H9 (cell line): ENCODE data around the gene EHMT2. TPM values are rescaled to one million over a fixed set of nuclear protein-coding genes. Genes with fewer than 3 reads are reported as not detected.

Experiments used
- DNase-seq: peaks from one replicate; pipeline ENCODE4 v3.0.0-alpha.2; 2017
- H2AFZ ChIP-seq: one replicate; pipeline ENCODE4 v1.6.1; 2013; ENCODE audit warnings: mild to moderate bottlenecking, low read length, control low read depth, moderate library complexity
- H2AK5ac ChIP-seq: 2 replicates; pipeline ENCODE4 v1.6.1; 2013; ENCODE audit warnings: low read length, control low read depth, mixed read lengths; ENCODE audit not compliant: insufficient read length
- H2BK120ac ChIP-seq: one replicate; pipeline ENCODE4 v1.6.1; 2013; ENCODE audit warnings: low read depth, mild to moderate bottlenecking, low read length, control low read depth, inconsistent platforms; ENCODE audit not compliant: poor library complexity, severe bottlenecking
- H2BK12ac ChIP-seq: 2 replicates; pipeline ENCODE4 v1.6.1; 2013; ENCODE audit warnings: low read length, control low read depth, mixed read lengths, low read depth; ENCODE audit not compliant: insufficient read length
- H2BK15ac ChIP-seq: 2 replicates; pipeline ENCODE4 v1.6.1; 2013; ENCODE audit warnings: low read depth, low read length, control low read depth
- H2BK20ac ChIP-seq: one replicate; pipeline ENCODE4 v1.6.1; 2013; ENCODE audit warnings: low read depth, mild to moderate bottlenecking, low read length, control low read depth, inconsistent platforms; ENCODE audit not compliant: poor library complexity, severe bottlenecking
- H2BK5ac ChIP-seq: 2 replicates; pipeline ENCODE4 v1.6.1; 2013; ENCODE audit warnings: low read length, control low read depth, mixed read lengths; ENCODE audit not compliant: insufficient read length
- H3K14ac ChIP-seq: 2 replicates; pipeline ENCODE4 v1.6.1; 2013; ENCODE audit warnings: low read length, control low read depth; ENCODE audit not compliant: insufficient read depth
- H3K18ac ChIP-seq: 2 replicates; pipeline ENCODE4 v1.6.1; 2013; ENCODE audit warnings: low read depth, mild to moderate bottlenecking, mixed read lengths, low read length, control low read depth; ENCODE audit not compliant: insufficient read length
- H3K23ac ChIP-seq: 2 replicates; pipeline ENCODE4 v1.6.1; 2013; ENCODE audit warnings: low read length, control low read depth, mixed read lengths, low read depth; ENCODE audit not compliant: insufficient read length
- H3K23me2 ChIP-seq: 2 replicates; pipeline ENCODE4 v1.6.1; 2013; ENCODE audit warnings: low read depth, mild to moderate bottlenecking, mixed read lengths, low read length, control low read depth; ENCODE audit not compliant: insufficient read length, poor library complexity, severe bottlenecking
- H3K27ac ChIP-seq: 2 replicates; pipeline ENCODE4 v1.5.1; 2013; ENCODE audit warnings: low read length, control low read depth, mixed read lengths, low read depth; ENCODE audit not compliant: insufficient read length
- H3K27me3 ChIP-seq: 2 replicates; pipeline ENCODE4 v1.6.1; 2013; ENCODE audit warnings: low read length, control low read depth, inconsistent platforms; ENCODE audit not compliant: insufficient read depth
- H3K4ac ChIP-seq: 2 replicates; pipeline ENCODE4 v1.6.1; 2013; ENCODE audit warnings: low read depth, mild to moderate bottlenecking, control low read depth, inconsistent platforms, low read length, moderate library complexity
- H3K4me1 ChIP-seq: 2 replicates; pipeline ENCODE4 v1.6.1; 2013; ENCODE audit warnings: low read length, control low read depth, inconsistent platforms; ENCODE audit not compliant: insufficient read depth
- H3K4me2 ChIP-seq: 2 replicates; pipeline ENCODE4 v1.6.1; 2013; ENCODE audit warnings: low read length, control low read depth, mixed read lengths; ENCODE audit not compliant: insufficient read length, insufficient read depth
- H3K56ac ChIP-seq: 2 replicates; pipeline ENCODE4 v1.6.1; 2013; ENCODE audit warnings: low read depth, mild to moderate bottlenecking, mixed read lengths, low read length, control low read depth; ENCODE audit not compliant: insufficient read length
- H3K79me1 ChIP-seq: 2 replicates; pipeline ENCODE4 v1.6.1; 2013; ENCODE audit warnings: low read depth, mild to moderate bottlenecking, moderate library complexity, low read length, control low read depth, inconsistent platforms; ENCODE audit not compliant: insufficient read depth, poor library complexity, severe bottlenecking
- H3K79me2 ChIP-seq: 2 replicates; pipeline ENCODE4 v1.6.1; 2013; ENCODE audit warnings: low read length, control low read depth, inconsistent platforms; ENCODE audit not compliant: insufficient read depth
- H3K9ac ChIP-seq: 2 replicates; pipeline ENCODE4 v1.6.1; 2013; ENCODE audit warnings: low read length, control low read depth, mixed read lengths; ENCODE audit not compliant: insufficient read length; ENCODE audit errors: extremely low read depth
- H3K9me3 ChIP-seq: one replicate; pipeline ENCODE4 v1.6.1; 2013; ENCODE audit warnings: low read depth, low read length, inconsistent platforms; ENCODE audit not compliant: control insufficient read depth
- H3T11ph ChIP-seq: one replicate; pipeline ENCODE4 v1.6.1; 2013; ENCODE audit warnings: mild to moderate bottlenecking, low read length, control low read depth, inconsistent platforms
- H4K20me1 ChIP-seq: one replicate; pipeline ENCODE4 v1.6.1; 2013; ENCODE audit not compliant: control insufficient read depth, insufficient read length, insufficient read depth
- H4K5ac ChIP-seq: 2 replicates; pipeline ENCODE4 v1.6.1; 2013; ENCODE audit warnings: low read depth, mild to moderate bottlenecking, mixed read lengths, low read length, control low read depth; ENCODE audit not compliant: insufficient read length
- H4K8ac ChIP-seq: replicated peaks from 2 replicates; pipeline ENCODE4 v1.6.1; 2013; ENCODE audit warnings: low read length, control low read depth, mixed read lengths, low read depth; ENCODE audit not compliant: insufficient read length
- H4K91ac ChIP-seq: 2 replicates; pipeline ENCODE4 v1.6.1; 2013; ENCODE audit warnings: low read depth, mild to moderate bottlenecking, moderate library complexity, mixed read lengths, low read length, control low read depth; ENCODE audit not compliant: insufficient read length
- H3K27ac Mint-ChIP-seq, 3 experiments: 2 replicates in 2 of 3; 3 replicates in 1 of 3; pipeline ENCODE4 v1.8.0; 2020 to 2021; ENCODE audit warnings: mixed read lengths in 3 of 3, mild to moderate bottlenecking in 1 of 3, moderate library complexity in 1 of 3
- H3K27me3 Mint-ChIP-seq: 2 replicates; pipeline ENCODE4 v1.8.0; 2021; ENCODE audit warnings: low read depth, mild to moderate bottlenecking, moderate library complexity, mixed read lengths
- H3K36me3 Mint-ChIP-seq, 3 experiments: 2 replicates in 2 of 3; 3 replicates in 1 of 3; pipeline ENCODE4 v1.8.0; 2020 to 2021; ENCODE audit warnings: low read depth in 3 of 3, mixed read lengths in 3 of 3; ENCODE audit not compliant: insufficient read depth in 1 of 3
- H3K4me1 Mint-ChIP-seq, 2 experiments: 2 replicates each; pipeline ENCODE4 v1.8.0; 2020; ENCODE audit warnings: mixed read lengths in 2 of 2
- H3K4me3 Mint-ChIP-seq, 2 experiments: 2 replicates in 1 of 2; 3 replicates in 1 of 2; pipeline ENCODE4 v1.8.0; 2020 to 2021; ENCODE audit warnings: mild to moderate bottlenecking in 2 of 2, mixed read lengths in 2 of 2, moderate library complexity in 1 of 2
- H3K9me3 Mint-ChIP-seq, 2 experiments: 2 replicates in 1 of 2; 3 replicates in 1 of 2; pipeline ENCODE4 v1.8.0; 2020; ENCODE audit warnings: mild to moderate bottlenecking in 2 of 2, mixed read lengths in 2 of 2, moderate library complexity in 1 of 2
- WGBS: extraction: QIAGEN DNeasy Blood & Tissue Kit; methylation state at CpG from one replicate; pipeline ENCODE4 v1.1.7; 2013; ENCODE audit warnings: missing lambda C conversion rate, low lambda C conversion rate, mixed read lengths; ENCODE audit not compliant: insufficient read length; ENCODE audit errors: extremely low coverage; 5-methylcytosine and 5-hydroxymethylcytosine counted together
- total RNA-seq: library from RNA; stranded (reverse); gene quantifications from 2 replicates; pipeline ENCODE4 v1.2.1, GENCODE V29; 2021
- TF ChIP-seq, protein P1 (sequence below): fragments of 200-600 bp; sonication (generic); conservative IDR thresholded peaks from 3 replicates; pipeline ENCODE4 v1.8.0; 2021; ENCODE audit warnings: antibody characterized with exemption, mild to moderate bottlenecking

Gene EHMT2
- total RNA-seq, 1 experiment from 2014 or later, result 124 TPM

DNA sequence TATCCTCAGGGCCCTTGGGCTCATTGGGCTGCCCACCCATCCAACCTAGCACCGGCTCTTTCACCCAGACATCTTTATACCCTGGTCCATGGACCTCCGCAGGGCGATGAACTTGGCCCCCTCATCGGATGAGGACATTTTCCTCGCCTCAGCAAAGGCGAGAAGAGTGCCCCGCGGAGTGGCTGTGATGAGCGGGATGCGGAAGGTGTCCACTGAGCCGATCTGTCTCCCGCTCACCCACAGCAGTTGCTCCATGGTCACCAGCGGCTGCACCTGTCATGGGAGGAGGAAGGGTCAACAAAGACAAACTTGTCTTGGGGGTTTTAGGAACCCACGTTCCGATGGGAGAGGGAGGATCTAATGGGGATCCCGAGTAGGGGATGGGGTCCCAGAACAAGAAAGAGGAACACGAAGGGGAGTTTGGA is 35.6 kb downstream of the EHMT2 start:
- H4K5ac ChIP-seq, result no peak overlapping the region
- H2BK15ac ChIP-seq, result no peak overlapping the region
- no peak overlapping the region for H4K91ac ChIP-seq
- H3K36me3 Mint-ChIP-seq, result peaks cover 6 to 29% (median 17%) of the 10 kb centered on the region in 3 experiments; a peak in 6 of 7 replicates
- H3K4ac ChIP-seq, result no peak overlapping the region
- H3K9me3 ChIP-seq, result no peaks in the 10 kb centered on the region
- TF ChIP-seq, protein P1, sequence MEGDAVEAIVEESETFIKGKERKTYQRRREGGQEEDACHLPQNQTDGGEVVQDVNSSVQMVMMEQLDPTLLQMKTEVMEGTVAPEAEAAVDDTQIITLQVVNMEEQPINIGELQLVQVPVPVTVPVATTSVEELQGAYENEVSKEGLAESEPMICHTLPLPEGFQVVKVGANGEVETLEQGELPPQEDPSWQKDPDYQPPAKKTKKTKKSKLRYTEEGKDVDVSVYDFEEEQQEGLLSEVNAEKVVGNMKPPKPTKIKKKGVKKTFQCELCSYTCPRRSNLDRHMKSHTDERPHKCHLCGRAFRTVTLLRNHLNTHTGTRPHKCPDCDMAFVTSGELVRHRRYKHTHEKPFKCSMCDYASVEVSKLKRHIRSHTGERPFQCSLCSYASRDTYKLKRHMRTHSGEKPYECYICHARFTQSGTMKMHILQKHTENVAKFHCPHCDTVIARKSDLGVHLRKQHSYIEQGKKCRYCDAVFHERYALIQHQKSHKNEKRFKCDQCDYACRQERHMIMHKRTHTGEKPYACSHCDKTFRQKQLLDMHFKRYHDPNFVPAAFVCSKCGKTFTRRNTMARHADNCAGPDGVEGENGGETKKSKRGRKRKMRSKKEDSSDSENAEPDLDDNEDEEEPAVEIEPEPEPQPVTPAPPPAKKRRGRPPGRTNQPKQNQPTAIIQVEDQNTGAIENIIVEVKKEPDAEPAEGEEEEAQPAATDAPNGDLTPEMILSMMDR, result no peak
- peaks cover 2% of the 10 kb centered on the region for H3K27me3 Mint-ChIP-seq
- peaks cover 12% of the 10 kb centered on the region for H3K23me2 ChIP-seq
- WGBS, result no CpG with 5 or more reads among the region's 17 CpGs
- H2BK5ac ChIP-seq, result no peak overlapping the region
- no peak overlapping the region for H4K8ac ChIP-seq
- no peak overlapping the region for H2AK5ac ChIP-seq
- H3K27ac Mint-ChIP-seq, result peak overlapping the region in 2 of 3 experiments; percentile 33 to 89; a peak in 3 of 7 replicates
- H3K79me2 ChIP-seq, result no peaks in the 10 kb centered on the region
- no peak overlapping the region for H3K27ac ChIP-seq
- no peak overlapping the region for H3K14ac ChIP-seq
- H3K27me3 ChIP-seq, result no peaks in the 10 kb centered on the region
- no peaks in the 10 kb centered on the region for H3K4me1 ChIP-seq
- peak overlapping the region; percentile 80 for H3K4me2 ChIP-seq
- H3T11ph ChIP-seq, result no peak overlapping the region
- no peak overlapping the region for H3K18ac ChIP-seq
- peak overlapping the region; percentile 84 to 98 for H3K4me3 Mint-ChIP-seq
- no peaks in the 10 kb centered on the region for H3K79me1 ChIP-seq
- peaks cover 13 to 20% of the 10 kb centered on the region in 2 experiments for H3K4me1 Mint-ChIP-seq
- no peak overlapping the region for H2BK20ac ChIP-seq
- H2BK120ac ChIP-seq, result no peak overlapping the region
- DNase-seq, result no peak
- H2AFZ ChIP-seq, result no peak overlapping the region
- no peaks in the 10 kb centered on the region; a peak in 1 of 5 replicates for H3K9me3 Mint-ChIP-seq
- no peaks in the 10 kb centered on the region for H4K20me1 ChIP-seq
- no peak overlapping the region for H2BK12ac ChIP-seq
- no peak overlapping the region for H3K56ac ChIP-seq
- H3K23ac ChIP-seq, result no peak overlapping the region
- peak overlapping the region; percentile 57 for H3K9ac ChIP-seq
